ENCODE measurements around the gene DDA1.

DDA1 gene

GRCh38 chr19:17294051-17294891, 15.1 kb upstream of the DDA1 start:
- TF ChIP-seq TAF1 (IDR thresholded peaks at IDR 0.05; ENCODE audit: borderline replicate concordance, insufficient read depth, low read length) (no peak), SIN3A (IDR thresholded peaks at IDR 0.05; ENCODE audit: borderline replicate concordance, insufficient read depth, low read length) (no peak), POLR2AphosphoS5 (IDR thresholded peaks at IDR 0.05; ENCODE audit: low read depth, low read length) (no peak), REST (IDR thresholded peaks at IDR 0.05; ENCODE audit: insufficient read depth in 1 of 2, low read depth in 2 of 2, low read length in 2 of 2) (no peak)

GRCh38 chr19:17296273-17296672, 13.1 kb upstream of the DDA1 start:
- TF ChIP-seq TAF1 (IDR thresholded peaks at IDR 0.05; ENCODE audit: borderline replicate concordance, insufficient read depth, low read length) (no peak), REST (IDR thresholded peaks at IDR 0.05; ENCODE audit: insufficient read depth in 1 of 2, low read depth in 2 of 2, low read length in 2 of 2) (no peak), FOXP2 (optimal IDR thresholded peaks at IDR 0.05; ENCODE audit: borderline replicate concordance, extremely low read depth, extremely low read length, insufficient read depth) (no peak), SIN3A (IDR thresholded peaks at IDR 0.05; ENCODE audit: borderline replicate concordance, insufficient read depth, low read length) (no peak), POLR2AphosphoS5 (IDR thresholded peaks at IDR 0.05; ENCODE audit: low read depth, low read length) (no peak)

- TF ChIP-seq FOXP2 (optimal IDR thresholded peaks at IDR 0.05; ENCODE audit: borderline replicate concordance, extremely low read depth, extremely low read length, insufficient read depth) (no peak), SIN3A (IDR thresholded peaks at IDR 0.05; ENCODE audit: borderline replicate concordance, insufficient read depth, low read length) (no peak)
Observed at GRCh38 chr19:17296976-17297375, 12.4 kb upstream of the DDA1 start.

- no peak for TF ChIP-seq TAF1 (IDR thresholded peaks at IDR 0.05; ENCODE audit: borderline replicate concordance, insufficient read depth, low read length)
- TF ChIP-seq POLR2AphosphoS5 (IDR thresholded peaks at IDR 0.05; ENCODE audit: low read depth, low read length), result no peak
- no peak for TF ChIP-seq FOXP2 (optimal IDR thresholded peaks at IDR 0.05; ENCODE audit: borderline replicate concordance, extremely low read depth, extremely low read length, insufficient read depth)
- TF ChIP-seq REST (IDR thresholded peaks at IDR 0.05; ENCODE audit: insufficient read depth in 1 of 2, low read depth in 2 of 2, low read length in 2 of 2), result no peak
- no peak for TF ChIP-seq SIN3A (IDR thresholded peaks at IDR 0.05; ENCODE audit: borderline replicate concordance, insufficient read depth, low read length)
Observed at GRCh38 chr19:17300992-17301619, 8.3 kb upstream of the DDA1 start.

GRCh38 chr19:17302391-17303166, 6.8 kb upstream of the DDA1 start:
- TF ChIP-seq FOXP2 (optimal IDR thresholded peaks at IDR 0.05; ENCODE audit: borderline replicate concordance, extremely low read depth, extremely low read length, insufficient read depth) (no peak), REST (IDR thresholded peaks at IDR 0.05; ENCODE audit: insufficient read depth in 1 of 2, low read depth in 2 of 2, low read length in 2 of 2) (no peak), TAF1 (IDR thresholded peaks at IDR 0.05; ENCODE audit: borderline replicate concordance, insufficient read depth, low read length) (no peak), POLR2AphosphoS5 (IDR thresholded peaks at IDR 0.05; ENCODE audit: low read depth, low read length) (no peak), SIN3A (IDR thresholded peaks at IDR 0.05; ENCODE audit: borderline replicate concordance, insufficient read depth, low read length) (no peak)

Data from PFSK-1 (cell line).